GM19438 (cell line): ENCODE measurements around the gene BRAP.
A peak's percentile ranks its signal among the peaks of the same experiment; 100 is the strongest.
"Not testable (repeated sequence)": the region's sequence is repeated elsewhere in the genome, so short reads cannot be mapped to it uniquely, and the experiment has no call there.

ENCODE experiments used
- ATAC-seq: cut with Tn5 transposase; IDR thresholded peaks from one replicate; pipeline ENCODE4 v1.9.1; 2021; ENCODE audit warnings: low read depth; ENCODE audit not compliant: unreplicated experiment

BRAP gene, protein sequence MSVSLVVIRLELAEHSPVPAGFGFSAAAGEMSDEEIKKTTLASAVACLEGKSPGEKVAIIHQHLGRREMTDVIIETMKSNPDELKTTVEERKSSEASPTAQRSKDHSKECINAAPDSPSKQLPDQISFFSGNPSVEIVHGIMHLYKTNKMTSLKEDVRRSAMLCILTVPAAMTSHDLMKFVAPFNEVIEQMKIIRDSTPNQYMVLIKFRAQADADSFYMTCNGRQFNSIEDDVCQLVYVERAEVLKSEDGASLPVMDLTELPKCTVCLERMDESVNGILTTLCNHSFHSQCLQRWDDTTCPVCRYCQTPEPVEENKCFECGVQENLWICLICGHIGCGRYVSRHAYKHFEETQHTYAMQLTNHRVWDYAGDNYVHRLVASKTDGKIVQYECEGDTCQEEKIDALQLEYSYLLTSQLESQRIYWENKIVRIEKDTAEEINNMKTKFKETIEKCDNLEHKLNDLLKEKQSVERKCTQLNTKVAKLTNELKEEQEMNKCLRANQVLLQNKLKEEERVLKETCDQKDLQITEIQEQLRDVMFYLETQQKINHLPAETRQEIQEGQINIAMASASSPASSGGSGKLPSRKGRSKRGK

DNA sequence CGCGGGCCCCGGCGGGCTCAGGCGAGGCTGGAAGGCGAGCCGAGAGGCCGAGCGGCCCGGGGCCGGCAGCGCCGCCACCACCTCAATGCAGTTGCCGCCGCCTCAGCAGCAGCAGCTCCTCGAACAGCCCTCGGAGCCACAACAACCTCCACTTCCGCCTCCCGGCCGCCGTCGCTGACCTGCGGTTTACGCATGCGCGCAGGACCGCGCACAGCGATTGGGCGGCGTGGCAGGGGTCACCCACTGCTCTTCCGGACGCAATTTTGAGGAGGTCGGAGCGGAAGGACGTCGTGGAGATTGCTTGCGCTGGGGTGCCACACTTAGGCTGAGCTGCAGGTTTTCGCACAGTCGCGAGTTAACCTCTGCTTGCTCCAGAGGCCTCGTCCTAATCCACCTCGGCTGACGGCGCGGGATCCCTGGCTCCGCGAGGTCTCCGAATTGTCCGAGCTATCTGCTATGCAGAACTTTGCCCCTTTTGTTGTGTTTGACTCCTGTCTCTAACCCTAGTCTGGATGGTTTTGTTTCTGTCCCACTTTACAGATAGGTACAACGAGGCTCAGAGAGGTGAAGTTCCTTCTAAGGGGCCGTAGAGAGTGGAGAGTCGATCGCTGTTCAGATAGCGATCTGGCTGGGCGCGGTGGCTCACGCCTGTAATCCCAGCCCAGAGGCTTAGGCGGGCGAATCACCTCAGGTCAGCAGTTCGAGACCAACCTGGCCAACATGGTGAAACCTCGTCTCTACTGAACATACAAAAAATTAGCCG lies at the start of gene BRAP, which contains the start of gene ACAD10:
BRAP (minus strand) TSS at position 146 of the 763 bp plus-strand sequence. CDS start 164 bp downstream, outside the sequence.
ACAD10 (plus strand) TSS at position 243 of the 763 bp plus-strand sequence. CDS start 6,657 bp downstream, outside the sequence.
- peak; percentile 91 for ATAC-seq

DNA sequence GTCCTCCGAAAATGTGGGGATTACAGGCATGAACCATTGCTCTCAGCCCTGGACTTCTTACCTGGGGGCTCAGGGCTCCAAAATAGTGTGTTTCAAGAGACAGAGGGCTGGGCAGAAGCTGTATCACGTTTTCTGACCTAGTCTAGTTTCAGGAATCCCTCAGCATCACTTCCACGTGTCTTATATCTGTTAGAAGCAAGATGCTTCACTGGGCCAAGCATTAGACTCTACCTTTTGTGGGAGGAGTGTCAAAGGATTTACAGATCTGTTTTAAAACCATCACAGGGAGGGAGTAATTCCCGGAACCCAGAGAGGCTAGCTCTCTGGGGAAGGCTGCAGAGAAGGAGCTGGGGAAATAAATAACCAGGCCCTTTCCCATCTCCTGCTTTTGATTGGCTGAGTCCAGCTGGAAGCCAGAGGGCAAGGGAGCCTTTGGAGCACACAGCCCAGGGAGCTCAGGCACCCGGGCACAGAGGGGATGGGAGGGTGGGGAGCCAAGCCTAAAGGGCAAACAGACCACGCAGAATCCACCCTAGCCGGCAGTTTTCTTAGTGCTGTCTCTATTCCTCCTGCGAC lies 47.7 kb upstream of the BRAP start:
- ATAC-seq = no peak

DNA sequence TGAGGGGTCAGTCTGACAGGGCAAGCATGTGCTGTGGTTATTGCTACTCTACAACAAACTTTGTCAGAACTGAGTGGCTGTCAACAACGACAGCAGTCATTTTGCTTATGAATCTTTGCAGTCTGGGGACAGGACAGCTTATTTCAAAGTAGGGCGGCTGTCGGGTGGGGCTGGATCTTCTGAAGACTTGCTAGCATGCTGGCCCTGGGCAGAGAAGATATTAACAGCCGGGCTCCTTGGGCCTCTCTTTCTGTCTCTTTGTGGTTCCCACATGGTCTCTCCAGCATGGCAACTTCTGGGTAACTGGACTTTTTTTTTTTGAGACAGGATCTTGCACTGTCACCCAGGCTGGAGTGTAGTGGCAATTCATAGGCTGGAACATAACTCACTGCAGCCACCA lies 47.0 kb upstream of the BRAP start:
- ATAC-seq = no peak

DNA sequence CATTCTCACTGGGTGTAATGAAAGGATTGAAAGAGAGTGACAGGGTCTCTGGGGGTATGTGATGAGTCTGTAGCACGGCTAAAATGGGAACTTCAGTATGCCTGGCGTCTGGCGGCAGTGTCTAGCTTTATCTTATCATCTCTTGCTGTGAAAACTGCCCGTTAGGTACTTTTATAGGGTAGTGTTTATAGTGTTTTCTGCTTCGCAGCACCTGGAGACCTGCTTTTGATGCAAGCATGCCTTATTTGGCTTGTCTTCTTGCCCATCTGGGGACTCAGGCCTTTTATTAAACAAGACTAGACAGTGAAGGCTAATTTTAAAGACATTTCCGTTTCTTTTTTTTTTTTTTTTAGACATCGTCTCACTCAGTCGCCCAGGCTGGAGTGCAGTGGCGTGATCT lies 44.7 kb upstream of the BRAP start:
- no peak for ATAC-seq

DNA sequence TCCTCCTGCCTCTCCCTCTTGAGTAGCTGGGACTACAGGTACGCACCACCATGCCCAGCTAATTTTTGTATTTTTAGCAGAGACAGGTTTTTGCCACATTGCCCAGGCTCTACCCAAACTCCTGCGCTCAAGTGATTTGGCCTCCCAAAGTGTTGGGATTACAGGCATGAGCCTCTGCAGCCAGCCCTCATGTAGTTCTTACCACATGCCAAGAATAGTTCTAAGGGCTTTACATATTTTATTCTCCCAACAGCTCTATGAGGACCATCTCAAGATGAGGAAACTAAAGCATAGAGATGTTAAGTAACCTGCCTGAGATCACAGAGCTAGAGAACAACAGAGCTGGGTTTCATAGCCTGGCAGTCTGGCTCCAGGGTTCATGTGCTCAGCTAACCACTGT lies 43.0 kb upstream of the BRAP start:
- ATAC-seq = no peak

DNA sequence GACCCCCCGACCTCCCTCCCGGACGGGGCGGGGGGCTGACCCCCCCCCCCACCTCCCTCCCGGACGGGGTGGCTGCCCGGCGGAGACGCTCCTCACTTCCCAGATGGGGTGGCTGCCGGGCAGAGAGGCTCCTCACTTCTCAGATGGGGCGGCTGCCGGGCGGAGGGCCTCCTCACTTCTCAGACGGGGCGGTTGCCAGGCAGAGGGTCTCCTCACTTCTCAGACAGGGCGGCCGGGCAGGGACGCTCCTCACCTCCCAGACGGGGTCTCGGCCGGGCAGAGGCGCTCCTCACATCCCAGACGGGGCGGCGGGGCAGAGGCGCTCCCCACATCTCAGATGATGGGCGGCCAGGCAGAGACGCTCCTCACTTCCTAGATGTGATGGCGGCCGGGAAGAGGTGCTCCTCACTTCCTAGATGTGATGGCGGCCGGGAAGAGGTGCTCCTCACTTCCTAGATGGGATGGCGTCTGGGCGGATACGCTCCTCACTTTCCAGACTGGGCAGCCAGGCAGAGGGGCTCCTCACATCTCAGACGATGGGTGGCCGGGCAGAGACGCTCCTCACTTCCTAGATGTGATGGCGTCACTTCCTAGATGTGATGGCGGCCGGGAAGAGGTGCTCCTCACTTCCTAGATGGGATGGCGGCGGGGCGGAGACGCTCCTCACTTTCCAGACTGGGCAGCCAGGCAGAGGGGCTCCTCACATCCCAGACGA lies 38.0 kb upstream of the BRAP start:
- not testable (repeated sequence) for ATAC-seq

DNA sequence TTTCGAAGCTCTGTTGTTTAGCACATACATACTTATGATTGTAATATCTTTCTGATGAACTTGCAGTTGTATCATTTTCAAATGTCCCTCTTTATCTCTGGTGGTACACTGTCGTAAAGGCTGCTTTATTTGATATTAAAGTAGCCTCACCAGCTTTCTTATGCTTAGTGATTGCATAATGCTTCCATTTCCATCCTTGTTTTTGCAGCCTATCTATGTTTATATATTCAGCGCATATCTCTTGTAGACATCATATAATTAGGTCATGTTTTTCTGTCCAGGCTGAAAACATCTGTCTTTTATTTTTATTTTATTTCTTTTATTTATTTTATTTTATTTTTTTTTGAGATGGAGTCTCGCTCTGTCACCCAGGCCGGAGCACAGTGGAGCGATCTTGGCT lies 34.7 kb upstream of the BRAP start:
- no peak for ATAC-seq

DNA sequence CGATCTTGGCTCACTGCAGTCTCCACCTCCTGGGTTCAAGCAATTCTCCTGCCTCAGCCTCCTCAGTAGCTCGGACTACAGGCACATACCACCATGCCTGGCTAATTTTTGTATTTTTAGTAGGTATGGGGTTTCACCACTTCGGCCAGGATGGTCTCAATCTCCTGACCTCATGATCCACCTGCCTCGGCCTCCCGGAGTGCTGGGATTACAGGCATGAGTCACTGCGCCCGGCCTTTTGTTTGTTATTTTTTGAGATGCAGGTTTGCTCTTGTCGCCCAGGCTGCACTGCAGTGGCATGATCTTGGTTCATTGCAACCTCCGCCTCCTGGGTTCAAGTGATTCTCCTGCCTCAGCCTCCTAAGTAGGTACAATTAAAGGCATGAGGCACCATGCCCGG lies 33.6 kb upstream of the BRAP start:
- ATAC-seq = not testable (repeated sequence)

DNA sequence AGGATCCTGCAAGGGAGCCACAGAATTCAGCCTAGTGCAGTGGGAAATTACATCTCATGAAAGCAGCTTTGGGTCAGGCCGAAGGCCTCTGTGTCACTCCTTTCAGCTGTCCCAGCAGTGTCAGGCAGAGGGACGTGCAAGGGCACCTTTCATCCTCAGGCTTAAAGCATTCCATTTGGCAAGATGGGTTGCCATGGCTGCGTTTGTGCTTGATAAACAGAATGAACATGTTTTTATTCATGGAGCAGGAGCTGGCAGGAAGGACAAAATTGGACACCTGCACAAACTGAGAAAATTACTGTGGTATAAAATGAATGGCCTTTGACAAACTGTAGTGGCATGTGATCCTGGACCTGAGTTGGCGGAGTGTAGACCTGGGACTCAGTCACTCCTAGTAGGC lies 29.5 kb upstream of the BRAP start:
- ATAC-seq = no peak

DNA sequence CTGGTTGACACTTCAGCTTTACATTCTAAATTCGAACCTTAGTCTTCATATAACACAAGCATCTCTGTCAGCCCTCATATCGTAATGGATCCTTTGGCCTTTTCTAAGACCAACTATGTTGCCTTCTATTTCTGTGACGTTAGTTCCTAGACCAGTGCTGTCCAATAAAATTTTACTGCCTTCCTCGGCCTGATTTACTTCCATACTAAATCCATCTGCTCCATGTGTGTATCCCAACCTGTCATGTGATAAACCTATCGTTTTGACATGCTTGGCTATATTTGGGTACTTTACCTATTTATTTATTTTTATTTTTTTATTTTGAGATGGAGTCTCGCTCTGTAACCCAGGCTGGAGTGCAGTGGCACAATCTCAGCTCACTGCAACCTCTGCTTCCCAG lies 20.4 kb upstream of the BRAP start:
- no peak for ATAC-seq

DNA sequence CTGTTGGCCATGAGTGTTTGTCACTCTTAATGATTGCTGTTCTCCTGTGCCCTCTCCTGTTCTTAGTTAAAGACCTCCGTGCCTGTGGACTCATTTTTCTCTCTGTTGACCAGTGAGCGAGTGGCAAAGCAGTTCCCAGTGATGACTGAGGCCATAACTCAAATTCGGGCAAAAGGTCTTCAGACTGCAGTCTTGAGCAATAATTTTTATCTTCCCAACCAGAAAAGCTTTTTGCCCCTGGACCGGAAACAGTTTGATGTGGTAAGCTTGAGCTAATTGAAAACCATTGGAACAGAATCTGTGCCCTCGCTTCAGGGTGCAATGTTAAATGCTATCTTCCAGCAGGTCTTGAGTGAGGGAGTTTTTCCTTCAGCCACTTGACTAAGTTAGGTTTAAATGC lies 19.9 kb upstream of the BRAP start:
- ATAC-seq = no peak

DNA sequence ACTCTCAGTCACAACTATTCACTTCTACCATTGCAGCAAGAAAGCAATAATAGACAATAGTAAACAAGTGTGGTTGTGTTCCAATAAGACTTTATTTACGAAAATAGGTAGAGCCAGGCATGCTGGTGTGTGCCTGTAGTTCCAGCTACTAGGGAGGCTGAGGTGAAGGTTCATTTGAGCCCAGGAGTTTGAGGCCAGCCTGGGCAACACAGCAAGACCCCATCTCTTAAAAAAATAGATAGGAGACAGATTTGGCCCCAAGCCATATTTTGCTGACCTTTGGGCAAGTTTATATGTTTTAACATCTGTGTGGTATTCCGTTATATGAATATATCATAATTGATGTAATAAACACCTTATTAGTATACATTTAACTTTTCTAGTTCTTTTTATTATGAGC lies 14.2 kb upstream of the BRAP start:
- ATAC-seq = no peak

DNA sequence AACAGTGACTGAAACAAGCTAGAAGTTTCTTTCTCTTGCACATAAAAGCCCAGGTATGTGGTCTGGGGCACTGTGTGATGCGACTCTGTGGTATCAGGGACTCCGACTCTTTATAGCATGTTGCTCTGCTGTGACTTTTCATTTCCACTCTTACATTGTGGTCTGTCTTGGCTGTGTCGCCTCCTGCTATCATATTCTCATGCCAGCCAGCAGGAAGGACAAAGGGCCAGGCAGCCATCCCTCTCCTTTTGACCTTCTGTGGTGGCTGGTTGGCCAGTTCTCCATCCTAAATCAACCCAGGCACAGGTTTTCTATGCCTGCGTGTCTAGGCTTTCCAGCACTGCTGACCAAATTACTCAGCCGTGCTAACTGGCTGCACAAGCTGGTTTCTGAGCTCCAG lies 8.1 kb upstream of the BRAP start:
- no peak for ATAC-seq

DNA sequence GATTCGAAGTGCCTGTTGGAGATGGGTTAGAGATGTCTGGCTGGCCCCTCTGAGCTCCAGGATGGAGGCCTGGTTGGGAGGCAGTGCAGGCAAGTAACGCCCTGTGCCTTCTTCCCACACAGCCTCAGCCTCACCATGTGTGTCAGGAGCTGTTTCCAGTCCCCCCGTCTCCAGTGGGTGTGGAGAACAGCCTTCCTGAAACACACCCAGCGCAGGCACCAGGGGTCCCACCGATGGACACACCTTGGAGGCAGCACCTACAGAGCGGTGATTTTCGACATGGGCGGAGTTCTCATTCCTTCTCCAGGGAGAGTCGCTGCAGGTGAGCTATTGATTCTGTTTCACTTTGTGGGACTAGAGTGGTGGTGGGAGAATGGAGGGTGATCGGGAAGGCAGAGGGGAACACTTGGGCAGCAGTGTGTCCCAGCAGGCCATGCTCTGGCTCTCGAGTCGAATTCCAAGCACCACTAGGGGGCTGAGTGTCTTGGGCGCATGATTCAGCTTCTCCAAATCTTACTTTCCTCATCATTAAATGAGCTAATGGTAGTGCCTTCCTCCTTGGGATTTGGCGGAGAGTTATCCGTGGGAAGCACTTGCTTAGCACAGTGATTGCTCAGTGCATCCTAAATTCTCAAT lies 6.9 kb upstream of the BRAP start:
- ATAC-seq = no peak

DNA sequence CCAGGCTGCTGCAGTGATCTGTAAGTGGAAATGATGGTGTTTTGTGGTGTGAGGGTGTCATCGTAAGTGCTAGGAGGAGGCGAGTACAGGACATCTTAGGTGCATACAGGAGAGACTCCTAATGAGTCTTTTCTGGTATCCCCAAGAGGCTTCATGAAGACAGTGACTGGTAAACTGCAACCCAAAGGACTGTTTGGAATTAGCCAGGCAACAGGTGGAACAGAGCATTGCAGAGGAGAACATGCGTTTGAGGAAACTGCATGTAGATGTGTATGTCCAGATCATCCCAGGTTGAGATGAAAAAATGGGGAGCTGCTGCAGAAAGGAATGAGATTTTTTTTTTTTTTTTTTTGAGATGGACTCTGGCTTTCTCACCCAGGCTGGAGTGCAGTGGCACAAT lies 5.5 kb upstream of the BRAP start:
- no peak for ATAC-seq

DNA sequence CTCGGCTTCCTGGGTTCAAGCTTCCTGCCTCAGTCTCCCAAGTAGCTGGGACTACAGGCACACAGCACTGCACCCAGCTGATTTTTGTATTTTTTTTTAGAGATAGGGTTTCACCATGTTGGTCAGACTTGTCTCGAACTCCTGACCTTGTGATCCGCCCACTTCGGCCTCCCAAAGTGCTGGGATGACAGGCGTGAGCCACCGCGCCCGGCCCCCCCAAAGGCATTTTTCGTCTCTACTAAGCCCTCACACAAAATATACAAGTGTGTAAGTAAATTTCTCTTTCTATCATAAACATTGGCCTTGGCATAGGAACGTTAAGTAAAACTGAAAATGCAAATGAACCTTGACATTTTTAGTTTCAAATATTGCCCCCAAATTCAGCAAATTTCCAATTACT lies 2.2 kb upstream of the BRAP start:
- ATAC-seq = no peak

DNA sequence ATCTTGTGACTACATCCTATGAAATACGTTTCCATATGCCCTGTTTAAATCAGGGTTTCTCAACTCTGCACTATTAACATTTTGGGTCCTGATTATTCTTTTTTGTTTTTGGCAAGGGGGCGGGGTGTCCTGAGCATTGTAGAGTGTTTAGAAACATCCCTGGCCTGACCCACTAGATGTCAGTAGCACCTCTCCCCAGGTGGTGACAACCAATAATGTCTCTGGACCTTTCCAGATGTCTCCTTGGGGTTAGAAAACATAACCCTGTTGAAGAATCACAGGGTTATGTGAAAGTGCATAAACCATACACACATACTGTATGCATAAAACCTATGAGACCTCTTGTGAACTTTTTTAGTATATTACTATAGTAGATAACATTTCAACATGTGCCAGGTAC lies 1.5 kb upstream of the BRAP start:
- no peak for ATAC-seq

DNA sequence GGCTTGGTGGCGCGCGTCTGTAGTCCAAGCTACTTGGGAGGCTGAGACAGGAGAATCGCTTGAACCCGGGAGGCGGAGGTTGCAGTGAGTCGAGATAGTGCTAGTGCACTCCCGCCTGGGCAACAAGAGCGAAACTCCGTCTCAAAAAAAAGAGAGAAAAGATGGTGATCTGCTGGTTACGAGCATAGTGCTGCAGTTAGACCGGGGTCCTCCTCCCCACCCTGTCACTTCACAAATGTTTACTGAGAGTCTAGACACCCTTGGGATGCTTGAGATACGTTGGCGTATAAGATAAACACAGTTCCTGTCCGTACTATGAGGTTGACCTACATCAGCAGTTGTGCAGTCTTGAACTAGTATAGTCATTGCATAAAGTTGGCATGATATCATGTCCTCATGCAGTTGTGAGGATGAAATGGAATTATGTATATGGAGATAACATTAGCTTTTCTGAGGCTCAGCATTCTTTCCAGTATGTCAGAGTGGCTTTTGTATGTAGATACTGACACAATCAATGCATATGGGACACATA lies 884 bp upstream of the BRAP start:
- ATAC-seq = no peak

DNA sequence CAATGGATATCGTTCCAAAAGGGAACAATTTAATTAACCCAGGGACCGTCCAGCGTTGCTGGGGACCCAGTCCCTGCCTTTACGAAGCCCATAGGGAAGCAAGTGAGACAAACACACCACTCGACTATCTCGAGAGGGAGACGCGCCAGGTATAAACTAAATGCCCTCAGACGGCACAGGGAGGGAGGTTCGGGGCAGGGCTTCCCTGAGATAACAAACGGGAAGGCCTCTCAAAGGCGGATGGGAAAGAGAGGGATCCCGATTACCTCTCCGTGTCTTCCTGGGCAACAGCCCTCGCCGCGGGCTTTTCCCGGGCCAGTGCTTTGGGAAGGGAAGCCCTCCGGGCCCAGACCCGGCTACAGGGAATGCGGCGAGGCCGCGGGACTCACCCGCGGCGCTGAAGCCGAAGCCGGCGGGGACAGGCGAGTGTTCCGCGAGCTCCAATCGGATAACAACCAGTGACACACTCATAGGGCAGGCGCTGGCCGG lies 390 bp downstream of the BRAP start:
- ATAC-seq = no peak
